NCI-H69 (cell line): ENCODE measurements around the gene NFIC.

Experiments used
- DNase-seq: peaks from one replicate; lab custom pipeline; 2025; lab: John Stamatoyannopoulos, UW

The NFIC gene

GRCh38 chr19:3511506-3512251, 145.3 kb downstream of the NFIC start:
- DNase-seq = no peak

GRCh38 chr19:3512562-3513228, 146.3 kb downstream of the NFIC start:
- DNase-seq = no peak

- no peak for DNase-seq
These were observed 147.1 kb downstream of the NFIC start for GRCh38 chr19:3513229-3514140.

GRCh38 chr19:3514930-3515329, 148.5 kb downstream of the NFIC start:
- DNase-seq = no peak

DNA sequence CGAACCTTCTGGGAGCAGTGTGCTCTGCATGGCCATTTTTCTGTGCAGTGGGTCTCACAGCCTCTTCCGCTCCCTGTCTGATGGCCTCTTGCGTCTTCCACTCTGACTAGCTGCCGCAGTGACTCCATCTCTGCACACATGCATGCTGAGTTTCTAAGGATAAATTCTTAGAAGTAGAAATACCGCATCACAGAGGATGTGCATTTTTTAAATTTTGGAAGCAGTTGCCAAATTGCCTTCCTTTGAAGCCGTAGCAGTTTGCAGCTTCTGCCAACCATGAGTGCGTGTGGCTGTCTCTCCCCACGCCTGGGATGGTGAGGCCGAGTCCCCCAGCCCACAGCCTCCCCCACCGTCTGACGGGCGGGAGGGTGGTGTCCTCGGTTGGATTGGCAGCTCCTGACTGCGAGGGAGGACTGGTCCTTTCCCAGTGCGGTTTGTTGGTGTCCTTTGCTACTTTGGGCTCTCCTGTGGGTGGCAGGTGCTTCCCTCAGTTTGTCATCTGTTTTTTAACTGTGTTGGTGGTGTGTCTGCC, 149.6 kb downstream of the NFIC start:
- no peak for DNase-seq

DNA sequence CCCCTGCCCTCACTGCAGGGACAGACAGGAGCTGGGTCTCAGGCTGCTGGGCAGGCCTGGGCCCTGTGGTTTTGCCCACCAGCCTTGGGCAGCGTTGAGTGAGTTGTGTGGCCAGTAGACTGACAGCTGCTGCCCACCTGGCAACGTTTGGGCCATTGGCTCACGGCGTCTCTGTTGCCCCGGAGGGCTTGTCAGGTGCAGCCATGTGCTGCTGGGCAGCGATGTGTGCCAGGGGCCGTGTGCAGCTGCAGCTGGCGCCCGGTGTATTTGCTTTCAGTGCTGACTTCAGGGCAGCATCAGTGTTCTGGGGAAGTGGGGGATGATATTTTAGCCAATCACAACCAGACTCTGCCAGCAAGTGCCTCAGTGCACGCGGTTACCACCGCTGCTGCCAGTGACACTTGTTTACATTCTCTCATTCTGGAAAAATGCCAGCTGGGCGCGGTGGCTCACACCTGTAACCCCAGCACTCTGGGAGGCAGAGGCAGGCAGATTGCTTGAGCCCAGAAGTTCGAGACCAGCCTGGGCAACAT, 150.4 kb downstream of the NFIC start:
- DNase-seq = peak; percentile 99

- DNase-seq = no peak
These were observed 151.3 kb downstream of the NFIC start for GRCh38 chr19:3517638-3518037.

DNA sequence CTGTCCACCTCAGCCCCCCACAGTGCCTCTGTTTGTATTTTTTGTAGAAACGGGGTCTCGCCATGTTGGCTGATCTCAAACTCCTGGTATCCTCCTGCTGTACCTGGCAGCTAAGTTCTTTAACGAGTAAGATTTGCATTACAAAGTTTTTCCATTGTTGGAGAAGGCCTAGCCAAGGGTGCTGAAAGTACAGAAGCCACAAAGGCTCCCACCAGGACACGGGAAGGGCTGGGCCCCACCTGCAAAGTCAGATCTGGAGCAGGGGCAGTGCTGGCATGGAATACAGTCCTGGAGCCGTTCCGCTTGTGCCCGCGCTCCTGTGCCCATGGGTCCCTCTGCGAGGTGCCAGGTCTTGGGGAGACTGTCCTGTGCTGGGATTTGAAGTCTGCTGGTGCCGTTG, 151.9 kb downstream of the NFIC start:
- DNase-seq = no peak

DNA sequence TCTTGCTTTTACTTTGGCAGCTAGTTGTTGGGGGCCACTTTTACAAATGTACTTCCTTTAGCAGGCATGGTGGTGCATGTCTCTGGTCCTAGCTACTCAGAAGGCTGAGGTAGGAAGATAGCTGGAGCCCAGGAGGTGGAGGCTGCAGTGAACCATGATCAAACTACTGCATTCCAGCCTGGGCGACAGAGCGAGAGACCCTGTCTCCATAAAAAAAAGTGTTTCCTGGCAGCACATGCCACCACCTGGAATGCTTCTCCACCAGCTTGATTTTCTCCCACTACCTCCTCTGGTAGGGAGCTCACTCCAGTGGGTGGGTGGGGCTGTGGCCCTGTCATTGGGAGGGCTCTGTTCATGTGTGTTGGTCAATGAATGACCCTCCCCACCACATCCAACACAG, 152.3 kb downstream of the NFIC start:
- DNase-seq = no peak
